ENCODE measurements around the gene CDH16.
"Not testable (repeated sequence)": the region's sequence is repeated elsewhere in the genome, so short reads cannot be mapped to it uniquely, and the experiment has no call there.

The CDH16 gene

DNA sequence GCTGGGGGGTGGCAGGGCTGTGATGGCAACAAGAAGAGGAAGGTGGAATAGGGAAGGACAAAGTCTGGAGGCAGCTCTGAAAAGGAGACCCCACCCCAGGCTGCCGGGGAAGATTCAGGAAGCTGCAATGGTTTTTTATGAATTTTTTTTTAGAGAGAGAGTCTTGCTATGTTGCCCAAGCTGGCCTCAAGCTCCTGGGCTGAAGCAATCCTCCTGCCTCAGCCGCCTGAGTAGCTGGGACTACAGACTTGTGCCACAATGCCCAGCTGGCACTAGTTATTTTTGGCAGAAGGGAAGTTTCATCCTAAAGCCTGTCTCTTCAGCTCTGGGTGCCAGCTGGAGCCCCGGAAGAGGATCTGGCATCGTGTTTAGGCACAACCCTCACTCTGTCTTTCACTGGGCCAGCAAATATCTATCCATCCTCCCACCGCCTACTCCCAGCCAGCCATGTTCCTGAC, 41.0 kb upstream of the CDH16 start:
- Histone ChIP-seq H3K27ac (peak overlapping the region; percentile 49), H3K4me3 (ENCODE audit: low read depth in 1 of 2, low read length in 1 of 2) (no peak overlapping the region)
- TF ChIP-seq CTCF (IDR thresholded peaks at IDR 0.05): no peak

GRCh38 chr16:66958857-66959703, 40.4 kb upstream of the CDH16 start:
- Histone ChIP-seq H3K27ac (peak overlapping the region; percentile 49), H3K27me3 (no peaks in the 10 kb centered on the region), H3K9me3 (no peaks in the 10 kb centered on the region), H3K4me3 (ENCODE audit: low read depth in 1 of 2, low read length in 1 of 2) (peak overlapping the region in 1 of 2 experiments; percentile 16), H3K36me3 (no peaks in the 10 kb centered on the region), H3K4me1 (ENCODE audit: control insufficient read depth in 1 of 2, insufficient read depth in 1 of 2, low read depth in 1 of 2, low read length in 1 of 2) (peaks cover 25% of the 10 kb centered on the region in 2 experiments)
- no peak for TF ChIP-seq CTCF (IDR thresholded peaks at IDR 0.05)

More for the DNA sequence above, 41.0 kb upstream of the CDH16 start:
- Histone ChIP-seq H3K9me3 (no peaks in the 10 kb centered on the region), H3K4me1 (ENCODE audit: control insufficient read depth in 1 of 2, insufficient read depth in 1 of 2, low read depth in 1 of 2, low read length in 1 of 2) (peaks cover 25% of the 10 kb centered on the region in 2 experiments), H3K27me3 (no peaks in the 10 kb centered on the region), H3K36me3 (no peaks in the 10 kb centered on the region)

- H3K4me3 ChIP-seq (ENCODE audit: low read depth in 1 of 2, low read length in 1 of 2); H3K9me3 ChIP-seq; H3K27ac ChIP-seq; H3K36me3 ChIP-seq: not testable (repeated sequence)
- Histone ChIP-seq H3K27me3 (peaks cover 30% of the 10 kb centered on the region), H3K4me1 (ENCODE audit: control insufficient read depth in 1 of 2, insufficient read depth in 1 of 2, low read depth in 1 of 2, low read length in 1 of 2) (peaks cover 22 to 24% of the 10 kb centered on the region in 2 experiments)
These were observed 37.4 kb upstream of the CDH16 start for GRCh38 chr16:66956154-66956457.

GRCh38 chr16:66955363-66956153, 36.9 kb upstream of the CDH16 start:
- Histone ChIP-seq H3K27me3 (peaks cover 35% of the 10 kb centered on the region), H3K4me1 (ENCODE audit: control insufficient read depth in 1 of 2, insufficient read depth in 1 of 2, low read depth in 1 of 2, low read length in 1 of 2) (peaks cover 17 to 19% of the 10 kb centered on the region in 2 experiments)
- H3K36me3 ChIP-seq; H3K4me3 ChIP-seq (ENCODE audit: low read depth in 1 of 2, low read length in 1 of 2); H3K9me3 ChIP-seq; H3K27ac ChIP-seq: not testable (repeated sequence)

DNA sequence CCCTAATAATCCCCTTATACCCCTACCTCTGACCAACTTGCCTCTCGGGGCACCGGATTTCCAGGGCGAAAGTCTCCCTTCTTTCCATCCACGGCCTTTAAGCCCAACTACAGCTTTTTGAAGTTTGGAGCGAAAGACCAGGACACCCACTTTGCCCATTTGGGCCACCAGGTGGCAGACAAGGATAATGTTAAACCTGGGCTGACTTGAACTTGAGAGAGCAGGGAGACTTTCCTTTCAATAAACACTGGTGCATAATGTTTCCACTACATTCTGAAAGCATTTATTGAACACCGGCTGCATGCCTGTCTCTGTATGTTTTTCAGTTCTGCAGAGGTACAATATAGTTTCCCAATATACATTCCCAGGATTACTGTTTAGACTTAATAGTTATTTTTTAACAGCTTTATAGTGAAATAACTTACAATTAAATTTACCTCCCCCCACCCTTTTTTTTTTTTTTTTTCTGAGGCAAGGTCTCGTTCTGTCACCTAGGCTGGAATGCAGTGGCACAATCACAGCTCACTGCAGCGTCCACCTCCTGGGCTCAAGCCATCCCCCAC, 35.5 kb upstream of the CDH16 start:
- H3K36me3 ChIP-seq: no peaks in the 10 kb centered on the region
- no peak overlapping the region for H3K4me3 ChIP-seq (ENCODE audit: low read depth in 1 of 2, low read length in 1 of 2)
- peaks cover 49% of the 10 kb centered on the region for H3K27me3 ChIP-seq
- no peak overlapping the region for H3K27ac ChIP-seq
- no peaks in the 10 kb centered on the region for H3K9me3 ChIP-seq
- H3K4me1 ChIP-seq (ENCODE audit: control insufficient read depth in 1 of 2, insufficient read depth in 1 of 2, low read depth in 1 of 2, low read length in 1 of 2): peaks cover 3 to 5% of the 10 kb centered on the region in 2 experiments
- peak; percentile 40 for TF ChIP-seq CTCF (IDR thresholded peaks at IDR 0.05)

DNA sequence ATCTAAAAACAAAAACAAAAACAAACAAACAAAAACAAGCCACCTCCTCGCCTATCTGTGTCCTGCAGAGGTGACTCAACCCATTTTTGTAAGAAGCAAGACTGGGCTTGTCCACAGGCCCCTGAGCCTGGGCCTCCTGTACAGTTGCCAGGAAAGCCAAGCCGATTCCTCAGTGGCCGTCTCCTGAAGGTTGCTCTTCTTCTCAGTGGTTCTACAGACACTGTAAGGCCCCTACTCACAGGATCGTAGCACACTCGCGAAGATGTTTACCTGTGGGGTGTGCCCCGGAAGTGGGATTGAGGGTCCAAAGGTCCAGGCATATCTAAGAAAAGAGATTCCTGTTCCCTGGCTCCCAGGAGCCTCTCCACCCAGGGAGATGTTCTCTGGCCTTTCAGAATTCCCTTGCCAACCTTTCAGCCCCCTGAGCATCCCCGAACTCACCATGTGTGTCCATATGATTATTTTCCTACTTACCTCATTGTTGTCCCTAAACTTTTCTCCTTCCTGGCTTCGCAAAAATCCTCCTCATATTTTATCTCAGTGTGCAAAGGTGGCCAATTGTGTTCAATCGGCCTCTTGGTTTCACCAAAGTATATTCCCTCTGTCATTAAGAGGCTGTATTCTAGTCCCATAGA, 34.9 kb upstream of the CDH16 start:
- Histone ChIP-seq H3K9me3 (no peaks in the 10 kb centered on the region), H3K4me3 (ENCODE audit: low read depth in 1 of 2, low read length in 1 of 2) (no peak overlapping the region), H3K36me3 (no peaks in the 10 kb centered on the region), H3K27ac (no peak overlapping the region), H3K27me3 (peaks cover 55% of the 10 kb centered on the region), H3K4me1 (ENCODE audit: control insufficient read depth in 1 of 2, insufficient read depth in 1 of 2, low read depth in 1 of 2, low read length in 1 of 2) (peaks cover 2 to 4% of the 10 kb centered on the region in 2 experiments)
- TF ChIP-seq CTCF (IDR thresholded peaks at IDR 0.05): no peak
